Keratinocyte (primary cell): ENCODE measurements around the gene GOLGA2. TPM values are rescaled to one million over a fixed set of nuclear protein-coding genes. Genes with fewer than 3 reads are reported as not detected.

Experiments
- DNase-seq: peaks from one replicate; pipeline ENCODE4 v3.0.0-alpha.2; 2011; ENCODE audit warnings: low read depth, missing footprints, low spot score
- FAIRE-seq: peaks from 2 replicates; lab custom pipeline; 2011; peaks lifted over from hg19 to GRCh38; lab: Jason Lieb, UNC
- H2AFZ ChIP-seq: 2 replicates; pipeline ENCODE4 v1.6.0; 2012; ENCODE audit warnings: low read length, control low read depth, inconsistent platforms; ENCODE audit not compliant: control insufficient read depth
- H3K27ac ChIP-seq: 2 replicates; pipeline ENCODE4 v1.5.1; 2011; ENCODE audit warnings: low read length; ENCODE audit not compliant: control insufficient read depth, insufficient read depth
- H3K27me3 ChIP-seq: 3 replicates; pipeline ENCODE4 v1.6.0; 2011; ENCODE audit warnings: low read length; ENCODE audit not compliant: control insufficient read depth, insufficient read depth; ENCODE audit errors: extremely low read depth
- H3K36me3 ChIP-seq, 2 experiments: 2 replicates in 1 of 2; 3 replicates in 1 of 2; pipeline ENCODE4 v1.5.1; 2011; ENCODE audit warnings: low read length in 2 of 2, mild to moderate bottlenecking in 1 of 2; ENCODE audit not compliant: control insufficient read depth in 2 of 2, insufficient read depth in 2 of 2; ENCODE audit errors: extremely low read depth in 1 of 2
- H3K4me1 ChIP-seq: 3 replicates; pipeline ENCODE4 v1.5.1; 2011; ENCODE audit warnings: low read length; ENCODE audit not compliant: control insufficient read depth, insufficient read depth; ENCODE audit errors: extremely low read depth
- H3K4me2 ChIP-seq: 3 replicates; pipeline ENCODE4 v1.6.0; 2011; ENCODE audit warnings: low read depth, low read length; ENCODE audit not compliant: control insufficient read depth, insufficient read depth; ENCODE audit errors: extremely low read depth
- H3K4me3 ChIP-seq, 3 experiments: fragments of 200-600 bp in 1 of 3; sonication (generic) in 1 of 3; 2 replicates in 2 of 3; 3 replicates in 1 of 3; pipeline ENCODE4 v1.5.1; 2011 to 2016; ENCODE audit warnings: low read length in 3 of 3, mild to moderate bottlenecking in 3 of 3, control low read depth in 2 of 3, inconsistent platforms in 1 of 3, low read depth in 1 of 3, mixed read lengths in 1 of 3, mixed run types in 1 of 3, moderate library complexity in 1 of 3; ENCODE audit not compliant: control insufficient read depth in 2 of 3, insufficient read depth in 2 of 3; ENCODE audit errors: extremely low read depth in 1 of 3
- H3K79me2 ChIP-seq: 2 replicates; pipeline ENCODE4 v1.6.0; 2012; ENCODE audit warnings: low read length; ENCODE audit not compliant: control insufficient read depth, insufficient read depth
- H3K9ac ChIP-seq: 3 replicates; pipeline ENCODE4 v1.6.0; 2011; ENCODE audit warnings: low read length; ENCODE audit not compliant: control insufficient read depth, insufficient read depth; ENCODE audit errors: extremely low read depth
- H3K9me1 ChIP-seq: 3 replicates; pipeline ENCODE4 v1.6.0; 2011; ENCODE audit warnings: low read length; ENCODE audit not compliant: control insufficient read depth, insufficient read depth; ENCODE audit errors: extremely low read depth
- H3K9me3 ChIP-seq: 2 replicates; pipeline ENCODE4 v1.5.1; 2012; ENCODE audit warnings: low read depth, low read length; ENCODE audit not compliant: control insufficient read depth
- H4K20me1 ChIP-seq: 3 replicates; pipeline ENCODE4 v1.6.0; 2011; ENCODE audit warnings: low read length; ENCODE audit not compliant: control insufficient read depth, insufficient read depth; ENCODE audit errors: extremely low read depth
- CTCF ChIP-seq, 3 experiments: IDR thresholded peaks in 1 of 3; conservative IDR thresholded peaks in 1 of 3; optimal IDR thresholded peaks in 1 of 3; 2 replicates in 2 of 3; 3 replicates in 1 of 3; pipeline versions ENCODE3 to v1.5.1; 2011; ENCODE audit warnings: low read length in 3 of 3, mild to moderate bottlenecking in 3 of 3, moderate library complexity in 2 of 3, control low read depth in 1 of 3, inconsistent platforms in 1 of 3; ENCODE audit not compliant: insufficient read depth in 2 of 3; ENCODE audit errors: extremely low read depth in 1 of 3
- EZH2 ChIP-seq: IDR thresholded peaks from one replicate; pipeline ENCODE4 v1.6.1; 2012; ENCODE audit warnings: inconsistent platforms, mild to moderate bottlenecking, low read length, moderate library complexity
- dilution Hi-C: fragments of 300-500 bp; cut with MboI; formaldehyde crosslinking; loops from one replicate; pipeline ENCODE4 v1.7.0; 2020; ENCODE audit warnings: low sequenced_read_pairs; ENCODE audit not compliant: extremely low pct_ligation_motif_present
- polyA plus RNA-seq, 5 experiments: library from polyadenylated mRNA; depleted of rRNA in 3 of 5; stranded (reverse) in 3 of 5; stranded (forward) in 1 of 5; unstranded in 1 of 5; fragments of >200 nt; gene quantifications; 1 replicate in 1 of 5; 2 replicates in 3 of 5; 3 replicates in 1 of 5; pipeline versions ENCODE4 v1.2.1 to v1.2.3, GENCODE V29; 2011 to 2012; ENCODE audit warnings: missing spikeins in 2 of 5, low read depth in 1 of 5, low replicate concordance in 1 of 5

Gene GOLGA2
- polyA plus RNA-seq, 1 donor (not counting 4 experiments of a cell fraction or from before 2014, with no cell fraction given) = 41.6 TPM

- Histone ChIP-seq H3K27ac (no peak overlapping the region), H3K4me2 (no peak overlapping the region)
- no peak for FAIRE-seq
These were observed 33.0 kb downstream of the GOLGA2 start for GRCh38 chr9:128242828-128243214.

GRCh38 chr9:128242124-128242523, 33.7 kb downstream of the GOLGA2 start:
- Histone ChIP-seq H3K9me1 (no peaks in the 10 kb centered on the region), H4K20me1 (no peaks in the 10 kb centered on the region), H3K4me3 (no peak overlapping the region), H3K9ac (no peak overlapping the region), H3K9me3 (no peaks in the 10 kb centered on the region), H3K4me2 (no peak overlapping the region), H2AFZ (no peak overlapping the region), H3K36me3 (no peaks in the 10 kb centered on the region), H3K27me3 (no peaks in the 10 kb centered on the region), H3K79me2 (no peaks in the 10 kb centered on the region), H3K4me1 (no peaks in the 10 kb centered on the region), H3K27ac (no peak overlapping the region)
- TF ChIP-seq EZH2 (no peak), CTCF (optimal IDR thresholded peaks at IDR 0.05 in 1 of 3, IDR thresholded peaks at IDR 0.05 in 1 of 3, conservative IDR thresholded peaks at IDR 0.05 in 1 of 3; ENCODE audit: extremely low read depth in 1 of 3, insufficient read depth in 2 of 3, low read length in 3 of 3) (no peak)
- FAIRE-seq = no peak
- dilution Hi-C loops = no loop called here
- DNase-seq = no peak

More at GRCh38 chr9:128242828-128243214, 33.0 kb downstream of the GOLGA2 start:
- H4K20me1 ChIP-seq = no peaks in the 10 kb centered on the region
- H3K9me1 ChIP-seq = no peaks in the 10 kb centered on the region
- TF ChIP-seq EZH2 (no peak), CTCF (optimal IDR thresholded peaks at IDR 0.05 in 1 of 3, IDR thresholded peaks at IDR 0.05 in 1 of 3, conservative IDR thresholded peaks at IDR 0.05 in 1 of 3; ENCODE audit: extremely low read depth in 1 of 3, insufficient read depth in 2 of 3, low read length in 3 of 3) (no peak)
- DNase-seq = no peak
- no peak overlapping the region for H2AFZ ChIP-seq
- no peaks in the 10 kb centered on the region for H3K9me3 ChIP-seq
- H3K4me1 ChIP-seq = no peaks in the 10 kb centered on the region
- H3K4me3 ChIP-seq = no peak overlapping the region
- dilution Hi-C loops = no loop called here
- no peaks in the 10 kb centered on the region for H3K27me3 ChIP-seq
- H3K36me3 ChIP-seq = no peaks in the 10 kb centered on the region
- H3K9ac ChIP-seq = no peak overlapping the region
- no peaks in the 10 kb centered on the region for H3K79me2 ChIP-seq
